ENCODE measurements around the gene ECT2.

ECT2 gene

GRCh38 chr3:172868582-172869200, 118.2 kb downstream of the ECT2 start:
- in situ Hi-C loops (cut with HindIII; ENCODE audit: low pct_ligation_motif_present, low sequenced_read_pairs): no loop called here
- no peak overlapping the region for H3K4me3 ChIP-seq (ENCODE audit: low read depth, low read length)
- TF ChIP-seq CTCF (IDR thresholded peaks at IDR 0.05; ENCODE audit: low read depth, low read length, missing control alignments): no peak
- DNase-seq: no peak
- H3K36me3 ChIP-seq (replicated peaks): no peaks in the 10 kb centered on the region
- no peak overlapping the region for H3K27ac ChIP-seq
- H3K27me3 ChIP-seq (replicated peaks): no peaks in the 10 kb centered on the region

DNA sequence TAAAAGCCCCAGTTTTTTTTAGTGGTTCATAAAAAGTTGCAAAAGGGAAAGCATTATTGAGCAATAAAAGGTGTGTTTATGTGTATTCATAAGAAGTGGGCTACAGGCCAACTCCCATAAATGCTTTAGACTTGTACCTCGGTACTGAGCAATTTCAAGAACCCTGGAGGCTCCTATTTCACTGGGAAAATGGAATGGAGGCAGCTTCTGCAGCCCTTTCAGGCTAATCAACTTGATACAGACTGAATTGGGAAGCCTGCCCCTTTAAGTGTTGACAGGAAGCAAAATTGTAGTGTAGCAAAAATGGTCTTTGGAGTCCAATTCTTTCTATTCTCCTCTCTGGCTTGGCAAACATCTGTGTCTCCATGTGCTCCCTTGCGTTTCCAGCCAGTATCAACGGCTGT, 118.8 kb downstream of the ECT2 start:
- no peak for DNase-seq
- Histone ChIP-seq H3K27ac (no peak overlapping the region), H3K36me3 (replicated peaks) (no peaks in the 10 kb centered on the region), H3K27me3 (replicated peaks) (no peaks in the 10 kb centered on the region), H3K4me3 (ENCODE audit: low read depth, low read length) (no peak overlapping the region)
- in situ Hi-C loops (cut with HindIII; ENCODE audit: low pct_ligation_motif_present, low sequenced_read_pairs): no loop called here
- no peak for TF ChIP-seq CTCF (IDR thresholded peaks at IDR 0.05; ENCODE audit: low read depth, low read length, missing control alignments)

GRCh38 chr3:172869784-172870518, 119.4 kb downstream of the ECT2 start:
- no peak for TF ChIP-seq CTCF (IDR thresholded peaks at IDR 0.05; ENCODE audit: low read depth, low read length, missing control alignments)
- H3K27me3 ChIP-seq (replicated peaks): no peaks in the 10 kb centered on the region
- no peak overlapping the region for H3K4me3 ChIP-seq (ENCODE audit: low read depth, low read length)
- no peak overlapping the region for H3K27ac ChIP-seq
- DNase-seq: no peak
- H3K36me3 ChIP-seq (replicated peaks): no peaks in the 10 kb centered on the region
- in situ Hi-C loops (cut with HindIII; ENCODE audit: low pct_ligation_motif_present, low sequenced_read_pairs): no loop called here
